AG09309 (cell line): Measurements from ENCODE around the gene MRPL36.
"Not testable (repeated sequence)": the region's sequence is repeated elsewhere in the genome, so short reads cannot be mapped to it uniquely, and the experiment has no call there.

Experiments
- DNase-seq: peaks from one replicate; pipeline ENCODE4 v3.0.0-alpha.2; 2010; ENCODE audit warnings: low read depth
- H3K4me3 ChIP-seq: 2 replicates; pipeline ENCODE4 v1.5.1; 2011; ENCODE audit warnings: mild to moderate bottlenecking, low read depth, low read length, moderate library complexity; ENCODE audit not compliant: control insufficient read depth
- TF ChIP-seq, protein P1 (sequence below): IDR thresholded peaks from 2 replicates; pipeline ENCODE4 v1.5.1; 2011; ENCODE audit warnings: mild to moderate bottlenecking, low read depth, low read length, inconsistent platforms; ENCODE audit not compliant: insufficient read depth, control insufficient read depth; ENCODE audit errors: missing control alignments

Gene MRPL36

DNA sequence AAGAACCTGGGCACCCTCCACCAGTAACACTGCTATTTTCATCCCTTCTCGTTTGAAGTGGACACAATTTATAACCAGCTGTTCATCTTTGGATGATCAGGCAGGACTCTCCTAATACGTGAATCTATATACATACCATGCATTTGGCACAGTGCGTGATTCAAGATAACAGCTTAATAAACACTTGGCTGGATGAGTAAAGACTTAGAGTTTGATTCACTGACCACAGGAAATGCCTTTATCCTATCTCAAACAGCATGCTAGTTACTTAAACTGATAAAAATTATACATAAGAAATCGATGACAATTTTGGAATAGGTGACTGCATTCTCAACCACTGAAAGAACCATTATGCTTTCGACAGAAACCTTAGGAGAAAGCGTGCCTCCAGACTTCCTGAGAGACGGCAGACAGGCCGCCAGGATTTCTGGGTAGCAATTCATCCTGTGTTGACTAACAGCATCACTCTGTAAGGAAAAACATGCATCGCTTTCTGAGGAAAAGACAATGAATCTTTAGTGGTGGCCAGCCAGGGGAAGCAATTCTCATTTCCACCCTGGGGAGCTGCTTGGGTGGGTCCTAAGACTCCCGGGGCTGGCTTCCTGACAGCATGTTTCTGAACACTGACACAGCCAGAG, 9.7 kb downstream of the MRPL36 start:
- TF ChIP-seq, protein P1, sequence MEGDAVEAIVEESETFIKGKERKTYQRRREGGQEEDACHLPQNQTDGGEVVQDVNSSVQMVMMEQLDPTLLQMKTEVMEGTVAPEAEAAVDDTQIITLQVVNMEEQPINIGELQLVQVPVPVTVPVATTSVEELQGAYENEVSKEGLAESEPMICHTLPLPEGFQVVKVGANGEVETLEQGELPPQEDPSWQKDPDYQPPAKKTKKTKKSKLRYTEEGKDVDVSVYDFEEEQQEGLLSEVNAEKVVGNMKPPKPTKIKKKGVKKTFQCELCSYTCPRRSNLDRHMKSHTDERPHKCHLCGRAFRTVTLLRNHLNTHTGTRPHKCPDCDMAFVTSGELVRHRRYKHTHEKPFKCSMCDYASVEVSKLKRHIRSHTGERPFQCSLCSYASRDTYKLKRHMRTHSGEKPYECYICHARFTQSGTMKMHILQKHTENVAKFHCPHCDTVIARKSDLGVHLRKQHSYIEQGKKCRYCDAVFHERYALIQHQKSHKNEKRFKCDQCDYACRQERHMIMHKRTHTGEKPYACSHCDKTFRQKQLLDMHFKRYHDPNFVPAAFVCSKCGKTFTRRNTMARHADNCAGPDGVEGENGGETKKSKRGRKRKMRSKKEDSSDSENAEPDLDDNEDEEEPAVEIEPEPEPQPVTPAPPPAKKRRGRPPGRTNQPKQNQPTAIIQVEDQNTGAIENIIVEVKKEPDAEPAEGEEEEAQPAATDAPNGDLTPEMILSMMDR = no peak
- H3K4me3 ChIP-seq = no peak overlapping the region
- peak; percentile 20 for DNase-seq

- not testable (repeated sequence) for H3K4me3 ChIP-seq, DNase-seq
These were observed 10.2 kb downstream of the MRPL36 start for GRCh38 chr5:1789438-1789833.

DNA sequence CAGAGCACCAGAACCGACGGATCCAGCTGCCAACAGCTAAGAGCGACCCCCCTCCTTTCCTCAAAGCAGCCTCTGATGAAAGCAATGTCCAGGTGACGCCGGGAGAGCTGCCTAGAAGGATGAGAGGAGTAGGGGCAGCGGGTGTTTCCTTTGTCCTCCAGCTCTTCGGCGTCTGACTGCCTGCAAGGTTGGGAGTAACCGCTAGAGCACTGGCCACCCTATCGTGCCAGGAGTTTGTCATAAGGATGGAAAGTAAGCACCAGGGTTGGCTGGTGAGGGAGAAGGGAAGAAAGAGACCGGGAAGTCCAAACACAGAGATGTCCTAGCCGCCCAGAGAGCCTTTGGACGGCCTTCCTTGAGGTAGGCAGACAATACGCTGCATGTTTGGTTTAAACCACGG, 10.8 kb downstream of the MRPL36 start:
- DNase-seq = no peak
- TF ChIP-seq, protein P1 = no peak
- H3K4me3 ChIP-seq = no peak overlapping the region

DNA sequence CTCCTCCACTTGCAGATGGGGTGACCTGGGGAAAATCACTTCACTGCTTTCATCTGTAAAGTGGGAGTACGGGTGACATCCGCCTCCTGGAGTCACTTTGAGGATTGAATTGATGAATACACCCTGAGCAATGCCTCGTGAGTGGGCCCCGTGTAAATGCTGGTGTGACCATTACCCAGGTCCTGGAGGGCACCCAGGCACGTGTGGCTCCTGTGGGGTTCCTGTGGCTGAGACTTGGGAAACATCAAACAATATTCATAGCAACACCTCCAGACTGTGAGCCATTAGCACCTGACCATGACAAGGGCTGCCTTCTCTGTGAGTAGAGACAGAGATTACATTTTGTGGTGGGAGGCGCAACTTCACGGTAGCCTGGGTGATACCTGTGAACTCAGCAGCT, 11.4 kb downstream of the MRPL36 start:
- TF ChIP-seq, protein P1 = no peak
- no peak for DNase-seq
- H3K4me3 ChIP-seq = no peak overlapping the region

GRCh38 chr5:1787472-1788047, 12.1 kb downstream of the MRPL36 start:
- DNase-seq = no peak
- TF ChIP-seq, protein P1 = no peak

GRCh38 chr5:1786621-1787471, 12.8 kb downstream of the MRPL36 start:
- TF ChIP-seq, protein P1 = no peak
- no peak overlapping the region for H3K4me3 ChIP-seq
- DNase-seq = no peak

More at GRCh38 chr5:1787472-1788047, 12.1 kb downstream of the MRPL36 start:
- H3K4me3 ChIP-seq = no peak overlapping the region

GRCh38 chr5:1785984-1786383, 13.7 kb downstream of the MRPL36 start:
- no peak for DNase-seq
- TF ChIP-seq, protein P1 = no peak
- H3K4me3 ChIP-seq = no peak overlapping the region
